NCI-H1930 (cell line): ENCODE measurements around the gene ABCF2.

ENCODE experiments used
- DNase-seq, 2 experiments: peaks; one replicate each; lab custom pipeline; 2025; lab: John Stamatoyannopoulos, UW

ABCF2 gene

GRCh38 chr7:151242159-151243044 lies 15.4 kb upstream of the ABCF2 start:
- no peak for DNase-seq

GRCh38 chr7:151241755-151242096 lies 14.7 kb upstream of the ABCF2 start:
- DNase-seq: no peak

- no peak for DNase-seq
These were observed 14.1 kb upstream of the ABCF2 start for GRCh38 chr7:151240942-151241754.

- DNase-seq: no peak
These were observed 13.5 kb upstream of the ABCF2 start for GRCh38 chr7:151240536-151240935.

- DNase-seq: no peak
These were observed 12.9 kb upstream of the ABCF2 start for GRCh38 chr7:151239837-151240459.

GRCh38 chr7:151238924-151239836 lies 12.2 kb upstream of the ABCF2 start:
- DNase-seq: no peak

GRCh38 chr7:151238190-151238810 lies 11.3 kb upstream of the ABCF2 start:
- DNase-seq: no peak

GRCh38 chr7:151237244-151238189 lies 10.5 kb upstream of the ABCF2 start:
- DNase-seq: no peak

- DNase-seq: no peak
These were observed 9.4 kb upstream of the ABCF2 start for GRCh38 chr7:151236406-151236805.

GRCh38 chr7:151235091-151235787 lies 8.2 kb upstream of the ABCF2 start:
- DNase-seq: no peak

- no peak for DNase-seq
These were observed 6.8 kb upstream of the ABCF2 start for GRCh38 chr7:151233804-151234203.

GRCh38 chr7:151232917-151233701 lies 6.1 kb upstream of the ABCF2 start:
- DNase-seq: no peak

GRCh38 chr7:151232091-151232916 lies 5.3 kb upstream of the ABCF2 start, which contains the start of gene CHPF2:
Gene CHPF2, plus strand, starts transcription at chr7:151232483. Its CDS starts 1,529 bp downstream, at chr7:151234012.
- peak; percentile 66 to 81 for DNase-seq

GRCh38 chr7:151231080-151231479 lies 4.1 kb upstream of the ABCF2 start:
- DNase-seq: no peak

GRCh38 chr7:151229249-151229648 lies 2.2 kb upstream of the ABCF2 start:
- DNase-seq: no peak

GRCh38 chr7:151228024-151228866 lies 1.2 kb upstream of the ABCF2 start:
- no peak for DNase-seq

- DNase-seq: no peak
These were observed 488 bp downstream of the ABCF2 start for GRCh38 chr7:151226560-151226874.
